Measurements from ENCODE around the gene YBX2. TPM values are rescaled to one million over a fixed set of nuclear protein-coding genes. Genes with fewer than 3 reads are reported as not detected.
"Not testable (repeated sequence)": the region's sequence is repeated elsewhere in the genome, so short reads cannot be mapped to it uniquely, and the experiment has no call there.

The YBX2 gene
- total RNA-seq, 1 donor from 2014 or later: 7.0 TPM

GRCh38 chr17:7334938-7335538 lies 40.6 kb upstream of the YBX2 start:
- Mint-ChIP-seq H3K27ac (no peak overlapping the region), H3K36me3 (no peaks in the 10 kb centered on the region), H3K4me3 (no peak overlapping the region), H3K27me3 (peaks cover 5% of the 10 kb centered on the region), H3K4me1 (ENCODE audit: unreplicated experiment) (peaks cover 2% of the 10 kb centered on the region), H3K9me3 (no peaks in the 10 kb centered on the region)
- DNase-seq (ENCODE audit: extremely low spot score, unreplicated experiment): no peak
- no peak for TF ChIP-seq CTCF (conservative IDR thresholded peaks at IDR 0.05)

DNA sequence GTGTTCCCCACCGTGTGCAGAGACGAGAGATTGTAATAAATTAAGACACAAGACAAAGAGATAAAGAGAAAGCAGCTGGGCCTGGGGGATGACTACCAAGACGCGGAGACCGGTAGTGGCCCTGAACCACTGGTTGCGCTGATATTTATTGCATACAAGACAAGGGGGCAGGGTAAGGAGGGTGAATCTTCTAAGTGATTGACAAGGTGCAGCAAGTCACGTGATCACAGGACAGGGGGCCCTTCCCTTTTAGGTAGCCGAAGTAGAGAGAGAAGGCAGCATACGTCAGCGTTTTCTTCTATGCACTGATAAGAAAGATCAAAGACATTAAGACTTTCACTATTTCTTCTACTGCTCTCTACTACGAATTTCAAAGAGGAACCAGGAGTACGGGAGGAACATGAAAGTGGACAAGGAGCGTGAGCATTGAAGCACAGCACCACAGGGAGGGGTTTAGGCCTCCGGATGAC lies 38.2 kb upstream of the YBX2 start:
- not testable (repeated sequence) for H3K27ac Mint-ChIP-seq, H3K27me3 Mint-ChIP-seq

DNA sequence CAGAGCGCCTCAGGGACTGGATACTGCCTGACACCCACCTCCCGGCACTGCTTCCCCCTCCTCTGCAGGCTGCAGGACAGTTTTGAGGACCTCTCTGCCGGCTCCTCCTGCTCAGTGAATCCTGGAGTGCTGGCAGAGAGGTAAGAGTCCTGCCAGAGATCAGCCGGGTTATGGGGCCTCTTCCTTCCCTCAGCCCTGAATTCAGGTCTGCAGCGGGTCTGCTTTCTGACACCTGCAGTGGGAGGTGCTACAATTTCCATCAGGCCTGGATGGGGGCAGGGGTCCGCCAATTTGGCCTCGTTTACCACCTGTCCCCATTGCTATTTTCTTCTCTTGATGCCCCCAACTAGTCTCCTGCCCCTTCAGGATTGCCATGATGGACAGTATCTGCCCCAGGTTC lies 37.7 kb upstream of the YBX2 start:
- H3K36me3 Mint-ChIP-seq: no peaks in the 10 kb centered on the region
- DNase-seq (ENCODE audit: extremely low spot score, unreplicated experiment): no peak
- no peak overlapping the region for H3K4me3 Mint-ChIP-seq
- peaks cover 22% of the 10 kb centered on the region for H3K4me1 Mint-ChIP-seq (ENCODE audit: unreplicated experiment)
- H3K27me3 Mint-ChIP-seq: peaks cover 2% of the 10 kb centered on the region
- no peak for TF ChIP-seq CTCF (conservative IDR thresholded peaks at IDR 0.05)
- no peak overlapping the region for H3K27ac Mint-ChIP-seq
- H3K9me3 Mint-ChIP-seq: no peaks in the 10 kb centered on the region

More for the DNA sequence above, 38.2 kb upstream of the YBX2 start:
- not testable (repeated sequence) for H3K36me3 Mint-ChIP-seq; DNase-seq (ENCODE audit: extremely low spot score, unreplicated experiment); H3K4me3 Mint-ChIP-seq; H3K9me3 Mint-ChIP-seq
- H3K4me1 Mint-ChIP-seq (ENCODE audit: unreplicated experiment): peaks cover 20% of the 10 kb centered on the region

DNA sequence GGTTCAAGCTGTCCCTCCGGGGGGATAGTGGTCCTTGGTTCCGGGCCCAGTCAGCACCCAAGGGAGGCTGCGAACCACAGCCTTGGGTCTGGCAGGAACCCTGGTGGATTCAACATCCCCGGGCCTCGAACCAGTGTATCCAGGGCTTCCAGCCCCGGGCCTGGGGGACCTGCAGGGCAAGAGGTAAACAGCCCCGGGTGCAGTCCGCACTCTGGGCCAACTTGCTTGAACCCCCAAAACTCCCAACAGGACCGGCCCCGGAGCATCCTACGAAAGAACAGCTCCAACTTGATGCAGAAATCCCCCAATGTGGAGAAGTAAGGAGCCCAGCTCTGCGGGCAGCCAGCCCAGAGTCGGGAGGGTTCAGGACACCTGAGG lies 36.2 kb upstream of the YBX2 start:
- no peak for DNase-seq (ENCODE audit: extremely low spot score, unreplicated experiment)
- no peaks in the 10 kb centered on the region for H3K36me3 Mint-ChIP-seq
- peak overlapping the region; percentile 93 for H3K4me3 Mint-ChIP-seq
- H3K9me3 Mint-ChIP-seq: no peaks in the 10 kb centered on the region
- H3K4me1 Mint-ChIP-seq (ENCODE audit: unreplicated experiment): peaks cover 22% of the 10 kb centered on the region
- no peaks in the 10 kb centered on the region for H3K27me3 Mint-ChIP-seq
- no peak overlapping the region for H3K27ac Mint-ChIP-seq
- no peak for TF ChIP-seq CTCF (conservative IDR thresholded peaks at IDR 0.05)

DNA sequence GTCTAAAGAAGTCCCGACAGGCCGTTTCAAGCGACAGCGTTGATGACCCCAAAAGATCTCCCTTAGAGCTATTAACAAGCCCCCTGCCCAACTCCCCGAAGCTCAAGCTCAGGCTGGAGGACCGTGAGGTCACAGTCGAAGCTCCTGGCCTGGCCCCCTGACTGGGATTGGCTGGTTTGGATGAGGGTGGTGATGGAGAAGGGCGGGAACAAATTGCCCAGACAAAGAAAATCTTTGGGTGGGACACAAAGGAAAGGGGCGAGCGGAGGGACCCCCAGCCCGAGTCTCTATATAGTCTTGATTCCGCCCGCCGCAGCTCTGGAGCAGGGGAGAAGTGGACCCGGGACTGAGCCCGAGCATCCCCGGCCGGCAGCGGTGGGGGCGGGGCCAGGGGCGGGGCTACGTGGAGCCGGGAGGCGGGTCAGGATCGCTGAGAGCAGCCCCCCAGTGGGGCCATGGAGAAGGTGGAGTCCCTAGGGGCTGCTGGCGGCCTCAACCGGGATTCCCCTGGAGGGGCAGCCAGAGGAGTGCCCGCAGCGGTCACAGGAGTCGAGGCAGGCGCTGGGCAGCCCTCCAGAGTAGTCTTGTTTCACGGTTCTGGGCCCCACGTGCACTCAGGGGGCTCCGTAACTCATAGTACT lies 35.7 kb upstream of the YBX2 start:
- TF ChIP-seq CTCF (conservative IDR thresholded peaks at IDR 0.05): no peak
- H3K27ac Mint-ChIP-seq: peak overlapping the region; percentile 96
- no peak for DNase-seq (ENCODE audit: extremely low spot score, unreplicated experiment)
- no peaks in the 10 kb centered on the region for H3K27me3 Mint-ChIP-seq
- no peaks in the 10 kb centered on the region for H3K36me3 Mint-ChIP-seq
- no peaks in the 10 kb centered on the region for H3K9me3 Mint-ChIP-seq
- H3K4me1 Mint-ChIP-seq (ENCODE audit: unreplicated experiment): peaks cover 22% of the 10 kb centered on the region
- peak overlapping the region; percentile 93 for H3K4me3 Mint-ChIP-seq

DNA sequence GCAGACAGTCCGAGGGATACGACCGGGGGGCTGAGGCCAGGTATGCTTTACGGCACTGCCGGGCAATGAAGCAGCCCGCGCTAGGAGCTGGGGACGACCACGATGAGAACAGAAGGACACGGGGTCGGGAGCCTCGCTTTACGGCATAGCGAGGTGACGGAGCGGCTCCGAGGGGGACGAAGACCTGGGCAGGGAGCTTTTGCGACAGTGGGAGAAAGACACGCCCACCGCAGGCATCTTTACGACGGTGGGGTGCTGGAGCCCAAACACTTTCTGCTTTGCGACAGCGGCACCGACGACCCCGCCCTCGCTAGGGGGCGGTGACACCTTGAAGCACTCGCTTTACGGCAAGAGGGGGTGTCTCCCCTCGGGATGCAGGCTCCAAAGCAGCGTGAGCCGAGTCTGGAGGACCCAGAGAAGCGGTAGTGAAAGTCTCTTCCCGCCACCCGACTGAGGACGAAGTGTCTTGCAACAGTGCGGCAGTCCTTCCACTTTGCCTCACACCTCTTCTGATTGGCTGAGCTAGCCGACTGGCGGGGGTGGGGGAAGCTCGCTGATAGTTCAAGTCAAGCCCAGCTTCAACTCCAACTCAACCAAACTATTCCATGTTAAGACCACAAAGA lies 35.0 kb upstream of the YBX2 start:
- Mint-ChIP-seq H3K27ac (peak overlapping the region; percentile 96), H3K4me3 (peak overlapping the region; percentile 93), H3K4me1 (ENCODE audit: unreplicated experiment) (peaks cover 22% of the 10 kb centered on the region), H3K9me3 (no peaks in the 10 kb centered on the region), H3K36me3 (no peaks in the 10 kb centered on the region), H3K27me3 (no peaks in the 10 kb centered on the region)
- DNase-seq (ENCODE audit: extremely low spot score, unreplicated experiment): peak; percentile 96
- TF ChIP-seq CTCF (conservative IDR thresholded peaks at IDR 0.05): no peak

Measured in type B pancreatic cell (in vitro differentiated cells).